GM12801 (cell line): Measurements from ENCODE around the gene TNS4.

Experiments used
- CTCF ChIP-seq: IDR thresholded peaks from one replicate; pipeline ENCODE4 v1.5.1; 2011; ENCODE audit warnings: control low read depth; ENCODE audit not compliant: insufficient read length; ENCODE audit errors: extremely low read depth

Gene TNS4

GRCh38 chr17:40463122-40463550 lies 38.3 kb downstream of the TNS4 start:
- TF ChIP-seq CTCF = no peak

GRCh38 chr17:40462343-40463121 lies 38.9 kb downstream of the TNS4 start:
- no peak for TF ChIP-seq CTCF

- no peak for TF ChIP-seq CTCF
Measured at GRCh38 chr17:40461732-40462342, 39.6 kb downstream of the TNS4 start.

DNA sequence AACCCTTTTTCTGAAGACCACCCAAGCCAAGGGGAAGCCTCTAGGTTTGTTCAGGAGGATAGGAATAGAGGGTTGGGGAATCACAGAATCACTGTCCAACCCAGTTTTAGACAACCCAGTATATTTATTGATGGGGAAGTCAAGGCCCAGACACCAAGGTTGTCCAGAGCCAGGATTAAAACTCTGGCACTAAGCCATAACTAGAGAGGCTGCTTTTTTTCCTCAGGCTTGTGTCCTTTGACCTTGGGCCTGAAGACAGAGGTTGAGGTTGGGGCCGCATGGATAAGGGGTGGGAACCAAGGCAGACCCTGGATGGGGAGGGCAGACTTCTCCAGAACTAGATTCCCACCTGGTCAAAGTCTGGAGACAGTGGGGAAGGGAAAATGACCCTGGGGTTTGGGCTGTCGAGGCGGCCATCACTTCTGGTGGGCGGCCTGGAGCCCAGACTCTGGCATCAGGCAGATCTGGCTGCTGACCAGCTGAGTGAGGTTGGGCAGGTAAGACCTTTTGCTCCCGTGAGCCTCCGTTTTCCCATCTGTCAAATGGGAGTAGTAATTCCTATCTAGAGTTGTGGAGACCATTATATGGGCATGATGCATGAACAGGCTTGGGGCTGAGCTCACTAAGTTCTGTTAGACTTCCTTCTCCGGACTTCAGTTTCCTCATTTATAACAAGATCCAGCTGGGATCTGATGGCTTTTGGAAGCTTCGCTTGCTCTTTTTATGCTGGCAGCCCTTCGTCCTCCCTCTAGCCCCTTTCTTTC lies 40.3 kb downstream of the TNS4 start:
- TF ChIP-seq CTCF = no peak

- no peak for TF ChIP-seq CTCF
Measured at GRCh38 chr17:40460604-40460967, 40.8 kb downstream of the TNS4 start.

DNA sequence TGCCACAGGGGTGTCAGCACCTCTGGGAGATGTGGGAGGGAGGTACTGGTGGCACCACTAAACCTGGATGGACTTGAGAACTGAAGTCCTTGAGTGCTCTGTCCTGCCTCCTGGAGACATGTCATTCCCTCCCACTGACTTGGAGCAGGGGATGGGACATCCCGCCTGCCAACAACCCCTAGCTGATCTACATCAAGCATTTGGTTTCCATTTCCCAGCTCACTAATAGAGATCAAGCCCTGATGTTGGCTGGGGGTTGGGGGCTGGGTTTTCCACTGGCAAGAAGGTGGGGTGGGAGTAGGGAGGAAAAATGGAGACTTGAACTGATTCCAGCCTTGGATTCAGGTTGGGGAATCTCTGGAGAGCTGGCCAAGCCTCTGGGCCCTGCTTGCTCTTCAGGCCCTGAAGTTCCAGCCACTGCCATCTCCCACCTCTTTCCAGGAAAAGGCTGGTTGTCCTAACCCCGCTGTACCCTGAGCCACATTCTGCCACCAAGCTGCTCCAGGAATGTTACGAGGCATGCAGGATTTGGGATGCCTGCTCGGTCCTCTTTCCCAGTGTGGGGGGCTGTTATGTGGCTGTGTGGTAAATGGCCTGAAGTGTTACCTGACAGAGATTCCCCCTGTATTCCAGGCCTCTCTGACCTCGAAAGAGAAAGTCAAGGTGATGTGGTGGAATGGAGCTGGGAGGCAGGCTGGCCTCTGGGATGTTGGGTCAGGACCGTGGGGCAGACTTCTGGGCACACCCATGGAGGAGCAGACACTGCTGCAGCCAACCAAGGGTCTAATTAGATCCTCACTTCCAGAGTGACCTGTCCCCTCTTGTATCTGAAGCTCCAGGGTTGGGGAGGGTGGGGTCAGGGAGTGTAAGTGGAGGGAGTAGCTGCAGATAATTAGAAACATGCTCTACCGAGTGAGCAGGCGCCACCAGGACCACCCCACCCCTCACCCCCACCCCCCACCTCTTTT lies 41.5 kb downstream of the TNS4 start:
- no peak for TF ChIP-seq CTCF
